ENCODE results near the gene CSH1.

DNA sequence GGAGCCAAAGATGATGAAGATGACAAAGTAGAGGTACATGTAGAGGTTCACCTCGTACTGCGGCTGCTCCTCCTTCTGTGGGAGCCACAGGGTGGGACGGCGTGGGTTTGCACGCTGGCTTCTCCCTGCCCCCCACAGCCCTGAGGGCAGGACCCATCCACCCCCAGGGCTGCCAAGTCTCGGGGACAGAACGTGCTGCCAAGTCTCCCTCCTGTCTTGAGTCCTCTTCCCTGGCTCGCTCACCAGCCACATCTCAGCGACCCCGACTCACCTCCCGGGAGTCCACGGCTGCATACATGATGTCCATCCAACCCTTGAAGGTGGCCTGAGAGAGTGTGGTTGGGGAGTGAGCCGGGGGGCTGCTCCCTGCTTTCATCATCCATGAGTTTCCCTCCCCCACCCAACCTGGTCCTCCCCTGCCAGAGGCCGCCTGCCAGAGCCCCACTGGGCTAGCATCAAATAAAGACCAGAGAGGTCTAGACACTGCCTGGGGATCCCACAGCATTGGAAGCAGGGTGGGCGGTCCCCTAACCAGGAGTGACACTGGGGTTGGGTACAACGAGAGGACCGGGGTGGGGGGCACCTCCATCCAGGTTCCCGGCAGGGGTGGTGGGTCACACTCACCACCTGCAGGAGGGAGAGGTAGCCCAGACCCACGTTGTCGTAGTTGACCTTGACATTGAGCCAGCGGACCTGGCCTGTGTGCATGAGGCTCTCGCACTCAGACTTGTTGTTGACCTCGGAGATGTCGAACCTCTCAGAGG is 48.5 kb upstream of the CSH1 start:
- TF ChIP-seq CTCF (conservative IDR thresholded peaks at IDR 0.05; ENCODE audit: low read depth in 2 of 2) = no peak
- TF ChIP-seq EZH2phosphoT487 (IDR thresholded peaks at IDR 0.05; ENCODE audit: unreplicated experiment) = no peak
- TF ChIP-seq ZNF114 (CRISPR knock-in tag; IDR thresholded peaks at IDR 0.05) = no peak
- no peak for TF ChIP-seq REST (IDR thresholded peaks at IDR 0.05; ENCODE audit: unreplicated experiment)
- no peak for TF ChIP-seq EZH2 (IDR thresholded peaks at IDR 0.05; ENCODE audit: low read depth, unreplicated experiment)
- no peak for TF ChIP-seq ETS1 (IDR thresholded peaks at IDR 0.05)
- no peak for TF ChIP-seq POLR2AphosphoS5 (IDR thresholded peaks at IDR 0.05; ENCODE audit: low read depth)
- TF ChIP-seq CREB1 (CRISPR knock-in tag; IDR thresholded peaks at IDR 0.05; ENCODE audit: low read depth) = no peak
- TF ChIP-seq ZNF462 (CRISPR knock-in tag; IDR thresholded peaks at IDR 0.05) = no peak
- TF ChIP-seq NANOG (IDR thresholded peaks at IDR 0.05; ENCODE audit: borderline replicate concordance) = no peak

All from GM23338 (cell line).